HG02973 (cell line): Measurements from ENCODE around the gene ARSJ.
"Not testable (repeated sequence)": the region's sequence is repeated elsewhere in the genome, so short reads cannot be mapped to it uniquely, and the experiment has no call there.

Experiments used
- ATAC-seq: cut with Tn5 transposase; IDR thresholded peaks from one replicate; pipeline ENCODE4 v1.9.1; 2021; ENCODE audit warnings: moderate library complexity; ENCODE audit not compliant: unreplicated experiment

Gene ARSJ

GRCh38 chr4:113979148-113979904, at the start of gene ARSJ:
Gene ARSJ (minus strand): TSS chr4:113979647. CDS start chr4:113978834, 813 bp downstream.
- ATAC-seq, result no peak

GRCh38 chr4:114028071-114028470, 48.6 kb upstream of the ARSJ start:
- no peak for ATAC-seq

- ATAC-seq, result no peak
Measured at GRCh38 chr4:114027596-114027995, 48.1 kb upstream of the ARSJ start.

GRCh38 chr4:114026447-114026846, 47.0 kb upstream of the ARSJ start:
- ATAC-seq, result no peak

- peak; percentile 93 for ATAC-seq
Measured at GRCh38 chr4:114025176-114025777, 45.8 kb upstream of the ARSJ start.

GRCh38 chr4:114021451-114021850, 42.0 kb upstream of the ARSJ start:
- ATAC-seq, result no peak

- no peak for ATAC-seq
Measured at GRCh38 chr4:114019969-114020358, 40.5 kb upstream of the ARSJ start.

GRCh38 chr4:114019276-114019968, 40.0 kb upstream of the ARSJ start:
- ATAC-seq, result no peak

- no peak for ATAC-seq
Measured at GRCh38 chr4:114017120-114017917, 37.9 kb upstream of the ARSJ start.

GRCh38 chr4:114015444-114015899, 36.0 kb upstream of the ARSJ start:
- no peak for ATAC-seq

- ATAC-seq, result not testable (repeated sequence)
Measured at GRCh38 chr4:114013201-114013600, 33.8 kb upstream of the ARSJ start.

GRCh38 chr4:114012749-114013148, 33.3 kb upstream of the ARSJ start:
- ATAC-seq, result no peak

- ATAC-seq, result no peak
Measured at GRCh38 chr4:114005569-114006442, 26.4 kb upstream of the ARSJ start.

GRCh38 chr4:114004483-114005226, 25.2 kb upstream of the ARSJ start:
- not testable (repeated sequence) for ATAC-seq

GRCh38 chr4:113998531-113998930, 19.1 kb upstream of the ARSJ start:
- no peak for ATAC-seq

GRCh38 chr4:113998079-113998478, 18.6 kb upstream of the ARSJ start:
- no peak for ATAC-seq

GRCh38 chr4:113997206-113997605, 17.8 kb upstream of the ARSJ start:
- ATAC-seq, result no peak

- ATAC-seq, result no peak
Measured at GRCh38 chr4:113996599-113997177, 17.2 kb upstream of the ARSJ start.

GRCh38 chr4:113993887-113994286, 14.4 kb upstream of the ARSJ start:
- ATAC-seq, result no peak
